Measurements from ENCODE around the gene SLC35D2. TPM values are rescaled to one million over a fixed set of nuclear protein-coding genes. Genes with fewer than 3 reads are reported as not detected.

SLC35D2 gene
- total and polyA plus RNA-seq, 2 donors (not counting 1 experiment from before 2014, with no cell fraction given) = 27.2 to 34.7 TPM

DNA sequence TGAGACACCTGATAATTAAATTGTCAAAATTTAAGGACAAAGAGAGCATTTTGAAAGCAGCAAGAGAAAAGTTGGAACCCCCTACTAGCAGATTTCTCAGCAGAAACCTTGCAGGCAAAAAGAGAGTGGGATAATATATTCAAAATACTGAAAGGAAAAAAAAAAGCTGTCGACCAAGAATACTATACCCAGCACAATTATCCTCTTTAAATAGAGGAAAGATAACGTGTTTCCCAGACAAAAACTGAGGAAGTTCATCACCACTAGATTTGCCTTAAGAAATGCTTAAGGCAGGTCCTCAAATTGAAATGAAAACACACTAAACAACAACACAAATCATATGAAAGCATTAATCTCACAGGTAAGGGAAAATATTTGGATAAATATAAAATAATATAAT lies 108.6 kb downstream of the SLC35D2 start:
- Histone ChIP-seq H3K79me2 (ENCODE audit: control insufficient read depth, insufficient read depth, low read length) (no peaks in the 10 kb centered on the region), H3K4me2 (ENCODE audit: extremely low read depth, insufficient read depth, low read length) (no peak overlapping the region), H3K4me1 (ENCODE audit: control insufficient read depth, extremely low read depth, insufficient read depth, low read length) (no peaks in the 10 kb centered on the region), H3K9me3 (ENCODE audit: control insufficient read depth, insufficient read depth, low read depth, low read length) (no peaks in the 10 kb centered on the region), H3K4me3 (replicated peaks in 1 of 4; ENCODE audit: control extremely low read depth in 1 of 4, insufficient read depth in 1 of 4, low read depth in 3 of 4, low read length in 4 of 4) (no peak overlapping the region), H3K27ac (ENCODE audit: insufficient read depth, low read length) (no peak overlapping the region), H2AFZ (ENCODE audit: low read length) (no peak overlapping the region), H3K36me3 (ENCODE audit: control insufficient read depth, insufficient read depth, low read length) (no peaks in the 10 kb centered on the region), H4K20me1 (ENCODE audit: control insufficient read depth, extremely low read depth, insufficient read depth, low read length) (no peaks in the 10 kb centered on the region), H3K27me3 (ENCODE audit: control insufficient read depth, insufficient read depth, low read length) (no peaks in the 10 kb centered on the region), H3K9ac (ENCODE audit: insufficient read depth, low read length) (no peak overlapping the region)
- TF ChIP-seq, protein P1, sequence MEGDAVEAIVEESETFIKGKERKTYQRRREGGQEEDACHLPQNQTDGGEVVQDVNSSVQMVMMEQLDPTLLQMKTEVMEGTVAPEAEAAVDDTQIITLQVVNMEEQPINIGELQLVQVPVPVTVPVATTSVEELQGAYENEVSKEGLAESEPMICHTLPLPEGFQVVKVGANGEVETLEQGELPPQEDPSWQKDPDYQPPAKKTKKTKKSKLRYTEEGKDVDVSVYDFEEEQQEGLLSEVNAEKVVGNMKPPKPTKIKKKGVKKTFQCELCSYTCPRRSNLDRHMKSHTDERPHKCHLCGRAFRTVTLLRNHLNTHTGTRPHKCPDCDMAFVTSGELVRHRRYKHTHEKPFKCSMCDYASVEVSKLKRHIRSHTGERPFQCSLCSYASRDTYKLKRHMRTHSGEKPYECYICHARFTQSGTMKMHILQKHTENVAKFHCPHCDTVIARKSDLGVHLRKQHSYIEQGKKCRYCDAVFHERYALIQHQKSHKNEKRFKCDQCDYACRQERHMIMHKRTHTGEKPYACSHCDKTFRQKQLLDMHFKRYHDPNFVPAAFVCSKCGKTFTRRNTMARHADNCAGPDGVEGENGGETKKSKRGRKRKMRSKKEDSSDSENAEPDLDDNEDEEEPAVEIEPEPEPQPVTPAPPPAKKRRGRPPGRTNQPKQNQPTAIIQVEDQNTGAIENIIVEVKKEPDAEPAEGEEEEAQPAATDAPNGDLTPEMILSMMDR (conservative IDR thresholded peaks at IDR 0.05 in 1 of 2, IDR thresholded peaks at IDR 0.05 in 1 of 2; ENCODE audit: low read depth in 1 of 2, low read length in 2 of 2) = no peak
- TF ChIP-seq EZH2 (IDR thresholded peaks at IDR 0.05; ENCODE audit: low read length, missing control alignments) = no peak
- DNase-seq (ENCODE audit: low read depth in 2 of 2) = no peak

Other genes starting within 250 kb of the SLC35D2 start
- gene HSD17B3, start 81.5 kb downstream of the SLC35D2 start, total RNA-seq = 0.17 TPM in 1 of 2 replicates, not detected in the other
- gene HSD17B3, start 81.5 kb downstream of the SLC35D2 start, polyA plus RNA-seq = not detected in 2 replicates
- 0.26 and 0.66 TPM in 2 replicates for gene ZNF367, start 34.7 kb upstream of the SLC35D2 start, total RNA-seq
- gene ZNF367, start 34.7 kb upstream of the SLC35D2 start, polyA plus RNA-seq = 2.2 and 6.4 TPM in 2 replicates
- 18.2 and 31.4 TPM in 2 replicates for gene HABP4, start 66.5 kb upstream of the SLC35D2 start, total RNA-seq
- 28.7 and 35.6 TPM in 2 replicates for gene HABP4, start 66.5 kb upstream of the SLC35D2 start, polyA plus RNA-seq
- 46.0 and 68.5 TPM in 2 replicates for gene CDC14B, start 236.1 kb upstream of the SLC35D2 start, total RNA-seq
- gene CDC14B, start 236.1 kb upstream of the SLC35D2 start, polyA plus RNA-seq = 31.9 and 38.0 TPM in 2 replicates